ENCODE data around the gene GAP43.

- TF ChIP-seq, protein P1, sequence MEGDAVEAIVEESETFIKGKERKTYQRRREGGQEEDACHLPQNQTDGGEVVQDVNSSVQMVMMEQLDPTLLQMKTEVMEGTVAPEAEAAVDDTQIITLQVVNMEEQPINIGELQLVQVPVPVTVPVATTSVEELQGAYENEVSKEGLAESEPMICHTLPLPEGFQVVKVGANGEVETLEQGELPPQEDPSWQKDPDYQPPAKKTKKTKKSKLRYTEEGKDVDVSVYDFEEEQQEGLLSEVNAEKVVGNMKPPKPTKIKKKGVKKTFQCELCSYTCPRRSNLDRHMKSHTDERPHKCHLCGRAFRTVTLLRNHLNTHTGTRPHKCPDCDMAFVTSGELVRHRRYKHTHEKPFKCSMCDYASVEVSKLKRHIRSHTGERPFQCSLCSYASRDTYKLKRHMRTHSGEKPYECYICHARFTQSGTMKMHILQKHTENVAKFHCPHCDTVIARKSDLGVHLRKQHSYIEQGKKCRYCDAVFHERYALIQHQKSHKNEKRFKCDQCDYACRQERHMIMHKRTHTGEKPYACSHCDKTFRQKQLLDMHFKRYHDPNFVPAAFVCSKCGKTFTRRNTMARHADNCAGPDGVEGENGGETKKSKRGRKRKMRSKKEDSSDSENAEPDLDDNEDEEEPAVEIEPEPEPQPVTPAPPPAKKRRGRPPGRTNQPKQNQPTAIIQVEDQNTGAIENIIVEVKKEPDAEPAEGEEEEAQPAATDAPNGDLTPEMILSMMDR (IDR thresholded peaks at IDR 0.05; ENCODE audit: low read depth, low read length) = no peak
- no peak for TF ChIP-seq EZH2phosphoT487 (IDR thresholded peaks at IDR 0.05; ENCODE audit: low read depth)
Observed at GRCh38 chr3:115595611-115596275, 27.6 kb upstream of the GAP43 start.

Measured in OCI-LY3 (cell line).